GM23338 (cell line): ENCODE results near the gene TMEM120B. TPM values are rescaled to one million over a fixed set of nuclear protein-coding genes. Genes with fewer than 3 reads are reported as not detected.

ENCODE experiments used
- ATAC-seq: fragments of 200-7000 bp; cut with Tn5 transposase; 3 replicates; pipeline ENCODE4 v1.9.1; 2020
- DNase-seq: peaks from one replicate; pipeline ENCODE4 v3.0.0-alpha.2; 2015; ENCODE audit warnings: low spot score
- H2AFZ ChIP-seq: fragments of 200-600 bp; sonication (generic); 2 replicates; pipeline ENCODE4 v1.8.0; 2016; ENCODE audit warnings: antibody characterized with exemption, mild to moderate bottlenecking, moderate library complexity
- H3F3A ChIP-seq: fragments of 200-600 bp; sonication (generic); replicated peaks from 2 replicates; pipeline ENCODE4 v1.8.0; 2017; ENCODE audit warnings: antibody characterized with exemption, mixed run types, low read depth
- H3K27ac ChIP-seq: fragments of 200-600 bp; sonication (generic); 2 replicates; pipeline ENCODE4 v1.6.1; 2016; ENCODE audit warnings: low read depth
- H3K27me3 ChIP-seq: fragments of 200-600 bp; sonication (generic); 2 replicates; pipeline ENCODE4 v1.8.0; 2016; ENCODE audit warnings: mild to moderate bottlenecking, mixed run types, moderate library complexity; ENCODE audit not compliant: insufficient read depth
- H3K36me3 ChIP-seq: fragments of 200-600 bp; sonication (generic); 2 replicates; pipeline ENCODE4 v1.8.0; 2016; ENCODE audit warnings: mild to moderate bottlenecking; ENCODE audit not compliant: insufficient read depth
- H3K4me1 ChIP-seq: fragments of 200-600 bp; sonication (generic); 2 replicates; pipeline ENCODE4 v1.8.0; 2016; ENCODE audit warnings: mild to moderate bottlenecking, moderate library complexity; ENCODE audit not compliant: insufficient read depth
- H3K4me2 ChIP-seq: fragments of 200-600 bp; sonication (generic); 2 replicates; pipeline ENCODE4 v1.7.1; 2017; ENCODE audit warnings: mixed run types
- H3K4me3 ChIP-seq: fragments of 200-600 bp; sonication (generic); 2 replicates; pipeline ENCODE4 v1.6.1; 2016; ENCODE audit warnings: mixed run types
- H3K79me2 ChIP-seq: fragments of 200-600 bp; sonication (generic); replicated peaks from 2 replicates; pipeline ENCODE4 v1.8.0; 2017; ENCODE audit warnings: mild to moderate bottlenecking; ENCODE audit not compliant: insufficient read depth
- H3K9me2 ChIP-seq: fragments of 200-600 bp; sonication (generic); 2 replicates; pipeline ENCODE4 v1.8.0; 2017; ENCODE audit not compliant: insufficient read depth
- H4K20me1 ChIP-seq: fragments of 200-600 bp; sonication (generic); replicated peaks from 2 replicates; pipeline ENCODE4 v1.8.0; 2017; ENCODE audit warnings: mild to moderate bottlenecking; ENCODE audit not compliant: insufficient read depth
- H3K27ac Mint-ChIP-seq: 2 replicates; pipeline ENCODE4 v1.8.0; 2020; ENCODE audit warnings: inconsistent platforms, mild to moderate bottlenecking, moderate library complexity, mixed read lengths
- H3K27me3 Mint-ChIP-seq: 3 replicates; pipeline ENCODE4 v1.8.0; 2022; ENCODE audit warnings: low read depth, mild to moderate bottlenecking, moderate library complexity, mixed read lengths, inconsistent platforms; ENCODE audit not compliant: insufficient read depth, poor library complexity
- H3K36me3 Mint-ChIP-seq: 3 replicates; pipeline ENCODE4 v1.8.0; 2021; ENCODE audit warnings: low read depth, mild to moderate bottlenecking, inconsistent platforms, moderate library complexity, mixed read lengths
- H3K4me1 Mint-ChIP-seq: 3 replicates; pipeline ENCODE4 v1.8.0; 2020; ENCODE audit warnings: mild to moderate bottlenecking, inconsistent platforms, mixed read lengths
- H3K4me3 Mint-ChIP-seq: 3 replicates; pipeline ENCODE4 v1.8.0; 2021; ENCODE audit warnings: moderate library complexity, mild to moderate bottlenecking, inconsistent platforms, mixed read lengths
- H3K9me3 Mint-ChIP-seq: 3 replicates; pipeline ENCODE4 v1.8.0; 2020; ENCODE audit warnings: moderate library complexity, mild to moderate bottlenecking, inconsistent platforms, mixed read lengths
- CREB1 ChIP-seq: fragments of 250-450 bp; sonication (Bioruptor Pico); IDR thresholded peaks from 2 replicates; pipeline ENCODE4 v1.5.0; 2020; ENCODE audit warnings: low read depth, mild to moderate bottlenecking, moderate library complexity
- ETS1 ChIP-seq: IDR thresholded peaks from 2 replicates; pipeline ENCODE4 v1.6.1; 2016; ENCODE audit warnings: antibody characterized with exemption
- EZH2 ChIP-seq: fragments of 200-600 bp; sonication (generic); IDR thresholded peaks from one replicate; pipeline ENCODE4 v1.8.0; 2017; ENCODE audit warnings: antibody characterized with exemption, mild to moderate bottlenecking, low read depth; ENCODE audit not compliant: unreplicated experiment
- EZH2phosphoT487 ChIP-seq: fragments of 200-600 bp; sonication (generic); IDR thresholded peaks from one replicate; pipeline ENCODE4 v1.8.1; 2018; ENCODE audit warnings: antibody characterized with exemption; ENCODE audit not compliant: unreplicated experiment
- JUNB ChIP-seq: IDR thresholded peaks from one replicate; pipeline ENCODE4 v1.6.1; 2016; ENCODE audit warnings: antibody characterized with exemption; ENCODE audit not compliant: unreplicated experiment
- NANOG ChIP-seq: IDR thresholded peaks from 2 replicates; pipeline ENCODE4 v1.6.1; 2016; ENCODE audit warnings: antibody characterized with exemption, borderline replicate concordance
- POLR2AphosphoS5 ChIP-seq: IDR thresholded peaks from 2 replicates; pipeline ENCODE4 v1.6.1; 2016; ENCODE audit warnings: antibody characterized with exemption, low read depth
- STAT1 ChIP-seq: IDR thresholded peaks from one replicate; pipeline ENCODE4 v1.6.1; 2016; ENCODE audit warnings: antibody characterized with exemption; ENCODE audit not compliant: unreplicated experiment
- ZNF114 ChIP-seq: fragments of 250-450 bp; sonication (Bioruptor Pico); IDR thresholded peaks from 2 replicates; pipeline ENCODE4 v1.5.0; 2020; ENCODE audit warnings: mild to moderate bottlenecking, moderate library complexity
- ZNF331 ChIP-seq: fragments of 250-450 bp; sonication (Bioruptor Pico); IDR thresholded peaks from 2 replicates; pipeline ENCODE4 v1.5.0; 2020; ENCODE audit warnings: low read depth, mild to moderate bottlenecking, moderate library complexity
- ZNF462 ChIP-seq: fragments of 250-450 bp; sonication (Bioruptor Pico); IDR thresholded peaks from 2 replicates; pipeline ENCODE4 v1.5.0; 2020; ENCODE audit warnings: mild to moderate bottlenecking, moderate library complexity
- polyA plus RNA-seq: library from polyadenylated mRNA; unstranded; fragments of >200 nt; fragmentation: Nextera tagmentation; extraction: Ambion mirVana; gene quantifications from 2 replicates; pipeline ENCODE4 v1.2.1, GENCODE V29; 2016
- total RNA-seq: library from RNA; depleted of rRNA; stranded (reverse); fragments of >200 nt; shearing (Covaris generic); gene quantifications from 2 replicates; pipeline ENCODE4 v1.2.3, GENCODE V29; 2014
- TF ChIP-seq, protein P1 (sequence below): IDR thresholded peaks from one replicate; pipeline ENCODE4 v1.6.1; 2018; ENCODE audit warnings: antibody characterized with exemption; ENCODE audit not compliant: unreplicated experiment
- TF ChIP-seq, protein P2 (sequence below), 2 experiments: fragments of 200-600 bp in 1 of 2; sonication (generic) in 1 of 2; conservative IDR thresholded peaks; 2 replicates each; pipeline versions ENCODE4 v1.5.1 to v1.6.1; 2016 to 2017; ENCODE audit warnings: antibody characterized with exemption in 2 of 2, low read depth in 2 of 2, mild to moderate bottlenecking in 2 of 2, moderate library complexity in 1 of 2

The TMEM120B gene
- total and polyA plus RNA-seq, 2 experiments from 2014 or later, result 15.0 to 36.0 TPM

DNA sequence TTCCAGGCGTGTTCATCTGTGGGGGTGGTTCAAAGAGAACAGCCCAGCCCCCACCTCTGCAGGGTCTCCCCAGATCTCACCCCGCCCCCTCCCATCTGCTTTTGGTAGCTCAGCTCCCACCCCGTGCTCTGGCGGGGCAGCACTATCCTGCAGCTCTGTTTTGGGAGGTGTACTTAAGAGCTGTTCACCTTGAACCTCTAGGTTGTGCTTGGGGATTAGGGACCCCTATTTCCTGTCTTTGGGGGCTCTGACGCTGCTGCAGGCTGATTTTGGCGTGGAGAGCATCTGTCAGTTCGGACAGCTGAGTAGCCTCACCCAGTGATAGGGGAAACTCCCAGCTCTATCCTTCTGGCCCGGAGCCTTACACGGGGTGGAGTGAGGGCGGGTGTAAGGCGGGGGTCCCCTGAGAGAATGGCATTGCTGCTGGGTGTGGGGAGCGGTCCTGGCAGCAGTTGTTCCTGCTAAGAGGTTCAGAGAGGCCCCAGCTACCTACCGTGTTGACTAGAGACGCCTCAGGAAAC is 765 bp downstream of the TMEM120B start:
- H3K27ac ChIP-seq, result no peak overlapping the region
- Mint-ChIP-seq H3K27me3 (peaks cover 11% of the 10 kb centered on the region), H3K27ac (no peak overlapping the region), H3K4me3 (peak overlapping the region; percentile 90), H3K9me3 (no peaks in the 10 kb centered on the region; the same call in 1 of the 3 replicates), H3K36me3 (peaks cover 25% of the 10 kb centered on the region), H3K4me1 (peaks cover 34% of the 10 kb centered on the region)
- peaks cover 56% of the 10 kb centered on the region for H3K79me2 ChIP-seq
- H3K4me3 ChIP-seq, result peak overlapping the region; percentile 78
- no peaks in the 10 kb centered on the region for H3K27me3 ChIP-seq
- H2AFZ ChIP-seq, result no peak overlapping the region
- H3K4me1 ChIP-seq, result peaks cover 12% of the 10 kb centered on the region
- ATAC-seq (peak; percentile 59), DNase-seq (peak; percentile 44)
- TF ChIP-seq, protein P1, sequence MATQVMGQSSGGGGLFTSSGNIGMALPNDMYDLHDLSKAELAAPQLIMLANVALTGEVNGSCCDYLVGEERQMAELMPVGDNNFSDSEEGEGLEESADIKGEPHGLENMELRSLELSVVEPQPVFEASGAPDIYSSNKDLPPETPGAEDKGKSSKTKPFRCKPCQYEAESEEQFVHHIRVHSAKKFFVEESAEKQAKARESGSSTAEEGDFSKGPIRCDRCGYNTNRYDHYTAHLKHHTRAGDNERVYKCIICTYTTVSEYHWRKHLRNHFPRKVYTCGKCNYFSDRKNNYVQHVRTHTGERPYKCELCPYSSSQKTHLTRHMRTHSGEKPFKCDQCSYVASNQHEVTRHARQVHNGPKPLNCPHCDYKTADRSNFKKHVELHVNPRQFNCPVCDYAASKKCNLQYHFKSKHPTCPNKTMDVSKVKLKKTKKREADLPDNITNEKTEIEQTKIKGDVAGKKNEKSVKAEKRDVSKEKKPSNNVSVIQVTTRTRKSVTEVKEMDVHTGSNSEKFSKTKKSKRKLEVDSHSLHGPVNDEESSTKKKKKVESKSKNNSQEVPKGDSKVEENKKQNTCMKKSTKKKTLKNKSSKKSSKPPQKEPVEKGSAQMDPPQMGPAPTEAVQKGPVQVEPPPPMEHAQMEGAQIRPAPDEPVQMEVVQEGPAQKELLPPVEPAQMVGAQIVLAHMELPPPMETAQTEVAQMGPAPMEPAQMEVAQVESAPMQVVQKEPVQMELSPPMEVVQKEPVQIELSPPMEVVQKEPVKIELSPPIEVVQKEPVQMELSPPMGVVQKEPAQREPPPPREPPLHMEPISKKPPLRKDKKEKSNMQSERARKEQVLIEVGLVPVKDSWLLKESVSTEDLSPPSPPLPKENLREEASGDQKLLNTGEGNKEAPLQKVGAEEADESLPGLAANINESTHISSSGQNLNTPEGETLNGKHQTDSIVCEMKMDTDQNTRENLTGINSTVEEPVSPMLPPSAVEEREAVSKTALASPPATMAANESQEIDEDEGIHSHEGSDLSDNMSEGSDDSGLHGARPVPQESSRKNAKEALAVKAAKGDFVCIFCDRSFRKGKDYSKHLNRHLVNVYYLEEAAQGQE, result no peak
- TF ChIP-seq EZH2phosphoT487, result no peak
- TF ChIP-seq NANOG, result no peak
- no peak for TF ChIP-seq ETS1
- no peak for TF ChIP-seq STAT1
- TF ChIP-seq ZNF114, result no peak
- TF ChIP-seq CREB1 (CRISPR knock-in tag), result no peak
- no peak for TF ChIP-seq JUNB
- TF ChIP-seq, protein P2, sequence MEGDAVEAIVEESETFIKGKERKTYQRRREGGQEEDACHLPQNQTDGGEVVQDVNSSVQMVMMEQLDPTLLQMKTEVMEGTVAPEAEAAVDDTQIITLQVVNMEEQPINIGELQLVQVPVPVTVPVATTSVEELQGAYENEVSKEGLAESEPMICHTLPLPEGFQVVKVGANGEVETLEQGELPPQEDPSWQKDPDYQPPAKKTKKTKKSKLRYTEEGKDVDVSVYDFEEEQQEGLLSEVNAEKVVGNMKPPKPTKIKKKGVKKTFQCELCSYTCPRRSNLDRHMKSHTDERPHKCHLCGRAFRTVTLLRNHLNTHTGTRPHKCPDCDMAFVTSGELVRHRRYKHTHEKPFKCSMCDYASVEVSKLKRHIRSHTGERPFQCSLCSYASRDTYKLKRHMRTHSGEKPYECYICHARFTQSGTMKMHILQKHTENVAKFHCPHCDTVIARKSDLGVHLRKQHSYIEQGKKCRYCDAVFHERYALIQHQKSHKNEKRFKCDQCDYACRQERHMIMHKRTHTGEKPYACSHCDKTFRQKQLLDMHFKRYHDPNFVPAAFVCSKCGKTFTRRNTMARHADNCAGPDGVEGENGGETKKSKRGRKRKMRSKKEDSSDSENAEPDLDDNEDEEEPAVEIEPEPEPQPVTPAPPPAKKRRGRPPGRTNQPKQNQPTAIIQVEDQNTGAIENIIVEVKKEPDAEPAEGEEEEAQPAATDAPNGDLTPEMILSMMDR (conservative IDR thresholded peaks at IDR 0.05; ENCODE audit: low read depth in 2 of 2), result no peak
- TF ChIP-seq ZNF331 (CRISPR knock-in tag), result no peak
- TF ChIP-seq POLR2AphosphoS5, result no peak
- TF ChIP-seq EZH2, result no peak
- no peak for TF ChIP-seq ZNF462
- peak overlapping the region; percentile 84 for H3K4me2 ChIP-seq
- peaks cover 31% of the 10 kb centered on the region for H4K20me1 ChIP-seq
- H3K36me3 ChIP-seq, result no peaks in the 10 kb centered on the region
- peaks cover 23% of the 10 kb centered on the region; the same call in 1 of the 2 replicates for H3F3A ChIP-seq
- H3K9me2 ChIP-seq, result no peaks in the 10 kb centered on the region
